ENCODE data around the gene SERPINH1.

Gene SERPINH1

GRCh38 chr11:75557666-75558494, 4.2 kb upstream of the SERPINH1 start:
- DNase-seq: no peak

- no peak for DNase-seq
Measured at GRCh38 chr11:75558939-75559843, 2.9 kb upstream of the SERPINH1 start.

- no peak for DNase-seq
Measured at GRCh38 chr11:75560644-75561043, 1.4 kb upstream of the SERPINH1 start.

GRCh38 chr11:75561426-75562047, 516 bp upstream of the SERPINH1 start:
- DNase-seq: no peak

- no peak for DNase-seq
Measured at GRCh38 chr11:75562836-75563484, 907 bp downstream of the SERPINH1 start.

- DNase-seq: no peak
Measured at GRCh38 chr11:75563501-75563977, 1.5 kb downstream of the SERPINH1 start.

GRCh38 chr11:75563978-75564552, 2.0 kb downstream of the SERPINH1 start:
- no peak for DNase-seq

GRCh38 chr11:75565221-75565814, 3.3 kb downstream of the SERPINH1 start:
- no peak for DNase-seq

- DNase-seq: no peak
Measured at GRCh38 chr11:75565916-75566762, 4.1 kb downstream of the SERPINH1 start.

GRCh38 chr11:75566763-75567279, 4.8 kb downstream of the SERPINH1 start:
- no peak for DNase-seq

GRCh38 chr11:75567971-75568370, 5.9 kb downstream of the SERPINH1 start:
- no peak for DNase-seq

GRCh38 chr11:75568616-75569219, 6.7 kb downstream of the SERPINH1 start:
- no peak for DNase-seq

GRCh38 chr11:75570559-75571139, 8.6 kb downstream of the SERPINH1 start:
- no peak for DNase-seq

- DNase-seq: no peak
Measured at GRCh38 chr11:75571625-75572024, 9.6 kb downstream of the SERPINH1 start.

- no peak for DNase-seq
Measured at GRCh38 chr11:75572744-75573143, 10.7 kb downstream of the SERPINH1 start.

- no peak for DNase-seq
Measured at GRCh38 chr11:75574698-75575602, 12.9 kb downstream of the SERPINH1 start.

- no peak for DNase-seq
Measured at GRCh38 chr11:75576017-75576416, 14.0 kb downstream of the SERPINH1 start.

GRCh38 chr11:75576499-75576918, 14.5 kb downstream of the SERPINH1 start:
- DNase-seq: no peak

GRCh38 chr11:75577207-75577606, 15.2 kb downstream of the SERPINH1 start:
- DNase-seq: no peak

Measured in NCI-H1417 treated with DMSO at 0.1 percent for 48 hours (cell line).